ENCODE measurements around the gene SLC31A2. TPM values are rescaled to one million over a fixed set of nuclear protein-coding genes. Genes with fewer than 3 reads are reported as not detected.

SLC31A2 gene
- total RNA-seq, 2 experiments from 2014 or later: 2.9 to 4.2 TPM

- Mint-ChIP-seq H3K4me3 (no peak overlapping the region), H3K27me3 (no peaks in the 10 kb centered on the region), H3K9me3 (ENCODE audit: low read depth) (no peaks in the 10 kb centered on the region), H3K36me3 (peaks cover 10% of the 10 kb centered on the region), H3K4me1 (peaks cover 35% of the 10 kb centered on the region), H3K27ac (peak overlapping the region; percentile 73)
- ATAC-seq (peak; percentile 63), DNase-seq (peak; percentile 76)
- CTCF ChIA-PET: interaction anchor here (1.0 to 1.7 kb wide), 7 partner anchors 11 to 119 kb away, joined by 3 to 7 read pairs (median 4); partner anchors contain the start of genes CDC26 and PRPF4
These were observed 5.2 kb downstream of the SLC31A2 start for GRCh38 chr9:113155911-113156588.

- Mint-ChIP-seq H3K27me3 (no peaks in the 10 kb centered on the region), H3K9me3 (ENCODE audit: low read depth) (no peaks in the 10 kb centered on the region), H3K27ac (peak overlapping the region; percentile 12), H3K4me3 (no peak overlapping the region), H3K36me3 (peaks cover 12% of the 10 kb centered on the region), H3K4me1 (peaks cover 31% of the 10 kb centered on the region)
- DNase-seq (no peak), ATAC-seq (no peak)
- CTCF ChIA-PET: interaction anchor here (1.0 to 1.2 kb wide), 5 partner anchors 10 to 63 kb away, joined by 3 to 4 read pairs (median 3); no protein-coding TSS in a partner anchor
These were observed 6.1 kb downstream of the SLC31A2 start for GRCh38 chr9:113156880-113157279.

- DNase-seq: no peak
- ATAC-seq: no peak
- H3K9me3 Mint-ChIP-seq (ENCODE audit: low read depth): no peaks in the 10 kb centered on the region
- no peak overlapping the region for H3K4me3 Mint-ChIP-seq
- no peak overlapping the region for H3K27ac Mint-ChIP-seq
- CTCF ChIA-PET: no interaction called here
- H3K27me3 Mint-ChIP-seq: no peaks in the 10 kb centered on the region
- H3K4me1 Mint-ChIP-seq: peaks cover 23% of the 10 kb centered on the region
- peaks cover 19% of the 10 kb centered on the region for H3K36me3 Mint-ChIP-seq
These were observed 7.6 kb downstream of the SLC31A2 start for GRCh38 chr9:113158446-113158845.

- ATAC-seq: no peak
- H3K4me3 Mint-ChIP-seq: no peak overlapping the region
- no peaks in the 10 kb centered on the region for H3K9me3 Mint-ChIP-seq (ENCODE audit: low read depth)
- H3K4me1 Mint-ChIP-seq: peaks cover 14% of the 10 kb centered on the region
- H3K27ac Mint-ChIP-seq: no peak overlapping the region
- CTCF ChIA-PET: no interaction called here
- peaks cover 24% of the 10 kb centered on the region for H3K36me3 Mint-ChIP-seq
- no peak for DNase-seq
- H3K27me3 Mint-ChIP-seq: no peaks in the 10 kb centered on the region
These were observed 9.8 kb downstream of the SLC31A2 start for GRCh38 chr9:113160571-113160970.

GRCh38 chr9:113163001-113163400 is 12.2 kb downstream of the SLC31A2 start:
- ATAC-seq (no peak), DNase-seq (no peak)
- no peaks in the 10 kb centered on the region for H3K9me3 Mint-ChIP-seq (ENCODE audit: low read depth)
- no peak overlapping the region for H3K4me3 Mint-ChIP-seq
- no peaks in the 10 kb centered on the region for H3K27me3 Mint-ChIP-seq
- no peak overlapping the region for H3K27ac Mint-ChIP-seq
- H3K36me3 Mint-ChIP-seq: peaks cover 40% of the 10 kb centered on the region
- CTCF ChIA-PET: interaction anchor here (1.2 to 1.9 kb wide), 3 partner anchors 9 to 111 kb away, joined by 3 to 5 read pairs (median 3); partner anchors contain the start of gene SLC31A2
- no peaks in the 10 kb centered on the region for H3K4me1 Mint-ChIP-seq

- H3K27ac Mint-ChIP-seq: no peak overlapping the region
- H3K4me3 Mint-ChIP-seq: no peak overlapping the region
- DNase-seq: no peak
- no peaks in the 10 kb centered on the region for H3K9me3 Mint-ChIP-seq (ENCODE audit: low read depth)
- H3K4me1 Mint-ChIP-seq: no peaks in the 10 kb centered on the region
- no peaks in the 10 kb centered on the region for H3K27me3 Mint-ChIP-seq
- peaks cover 46% of the 10 kb centered on the region for H3K36me3 Mint-ChIP-seq
- CTCF ChIA-PET: no interaction called here
- ATAC-seq: no peak
These were observed 13.9 kb downstream of the SLC31A2 start for GRCh38 chr9:113164536-113165300.

GRCh38 chr9:113166039-113166438 is 15.2 kb downstream of the SLC31A2 start:
- CTCF ChIA-PET: no interaction called here
- Mint-ChIP-seq H3K4me1 (no peaks in the 10 kb centered on the region), H3K9me3 (ENCODE audit: low read depth) (no peaks in the 10 kb centered on the region), H3K36me3 (peaks cover 49% of the 10 kb centered on the region), H3K27me3 (no peaks in the 10 kb centered on the region), H3K27ac (no peak overlapping the region), H3K4me3 (no peak overlapping the region)
- ATAC-seq (no peak), DNase-seq (no peak)

- CTCF ChIA-PET: no interaction called here
- DNase-seq (no peak), ATAC-seq (no peak)
- Mint-ChIP-seq H3K9me3 (ENCODE audit: low read depth) (no peaks in the 10 kb centered on the region), H3K36me3 (peaks cover 61% of the 10 kb centered on the region), H3K4me1 (no peaks in the 10 kb centered on the region), H3K27me3 (no peaks in the 10 kb centered on the region), H3K27ac (no peak overlapping the region), H3K4me3 (no peak overlapping the region)
These were observed 18.0 kb downstream of the SLC31A2 start for GRCh38 chr9:113168809-113169208.

- H3K36me3 Mint-ChIP-seq: peaks cover 68% of the 10 kb centered on the region
- H3K9me3 Mint-ChIP-seq (ENCODE audit: low read depth): no peaks in the 10 kb centered on the region
- H3K4me3 Mint-ChIP-seq: no peak overlapping the region
- H3K27me3 Mint-ChIP-seq: no peaks in the 10 kb centered on the region
- CTCF ChIA-PET: interaction anchor here (0.6 to 2.0 kb wide), 3 partner anchors 20 to 42 kb away, joined by 3 to 4 read pairs (median 3); partner anchors contain the start of gene SLC31A2
- H3K4me1 Mint-ChIP-seq: no peaks in the 10 kb centered on the region
- H3K27ac Mint-ChIP-seq: no peak overlapping the region
- DNase-seq: no peak
- no peak for ATAC-seq
These were observed 22.5 kb downstream of the SLC31A2 start for GRCh38 chr9:113173341-113173740.

- H3K4me1 Mint-ChIP-seq: no peaks in the 10 kb centered on the region
- CTCF ChIA-PET: no interaction called here
- no peak for ATAC-seq
- H3K27ac Mint-ChIP-seq: no peak overlapping the region
- peaks cover 66% of the 10 kb centered on the region for H3K36me3 Mint-ChIP-seq
- H3K9me3 Mint-ChIP-seq (ENCODE audit: low read depth): no peaks in the 10 kb centered on the region
- no peak overlapping the region for H3K4me3 Mint-ChIP-seq
- H3K27me3 Mint-ChIP-seq: no peaks in the 10 kb centered on the region
- DNase-seq: no peak
These were observed 26.0 kb downstream of the SLC31A2 start for GRCh38 chr9:113176803-113177202.

GRCh38 chr9:113177251-113177650 is 26.4 kb downstream of the SLC31A2 start:
- DNase-seq (no peak), ATAC-seq (no peak)
- CTCF ChIA-PET: no interaction called here
- no peak overlapping the region for H3K27ac Mint-ChIP-seq
- H3K4me1 Mint-ChIP-seq: no peaks in the 10 kb centered on the region
- no peaks in the 10 kb centered on the region for H3K27me3 Mint-ChIP-seq
- no peaks in the 10 kb centered on the region for H3K9me3 Mint-ChIP-seq (ENCODE audit: low read depth)
- peaks cover 66% of the 10 kb centered on the region for H3K36me3 Mint-ChIP-seq
- no peak overlapping the region for H3K4me3 Mint-ChIP-seq

GRCh38 chr9:113178087-113178486 is 27.3 kb downstream of the SLC31A2 start:
- Mint-ChIP-seq H3K36me3 (peaks cover 64% of the 10 kb centered on the region), H3K4me1 (no peaks in the 10 kb centered on the region), H3K27ac (no peak overlapping the region), H3K27me3 (no peaks in the 10 kb centered on the region), H3K9me3 (ENCODE audit: low read depth) (no peaks in the 10 kb centered on the region), H3K4me3 (no peak overlapping the region)
- ATAC-seq: no peak
- CTCF ChIA-PET: no interaction called here
- DNase-seq: no peak

- no peak overlapping the region for H3K4me3 Mint-ChIP-seq
- no peaks in the 10 kb centered on the region for H3K9me3 Mint-ChIP-seq (ENCODE audit: low read depth)
- H3K27me3 Mint-ChIP-seq: no peaks in the 10 kb centered on the region
- H3K36me3 Mint-ChIP-seq: peaks cover 66% of the 10 kb centered on the region
- CTCF ChIA-PET: interaction anchor here (0.8 kb wide), 1 partner anchor 67 kb away, joined by 3 read pairs; no protein-coding TSS in a partner anchor
- no peak for DNase-seq
- no peaks in the 10 kb centered on the region for H3K4me1 Mint-ChIP-seq
- no peak overlapping the region for H3K27ac Mint-ChIP-seq
- no peak for ATAC-seq
These were observed 29.0 kb downstream of the SLC31A2 start for GRCh38 chr9:113179839-113180238.

GRCh38 chr9:113181165-113181564 is 30.4 kb downstream of the SLC31A2 start:
- no peak for ATAC-seq
- Mint-ChIP-seq H3K4me1 (no peaks in the 10 kb centered on the region), H3K9me3 (ENCODE audit: low read depth) (no peaks in the 10 kb centered on the region), H3K4me3 (no peak overlapping the region), H3K27ac (no peak overlapping the region), H3K36me3 (peaks cover 66% of the 10 kb centered on the region), H3K27me3 (no peaks in the 10 kb centered on the region)
- CTCF ChIA-PET: no interaction called here
- DNase-seq: no peak
